D721Med (cell line): ENCODE results near the gene ERP27.

Experiments used
- DNase-seq: peaks from one replicate; pipeline ENCODE4 v3.0.0; 2011; ENCODE audit warnings: low spot score; ENCODE audit not compliant: insufficient read length
- FAIRE-seq: peaks from 2 replicates; lab custom pipeline; 2011; peaks lifted over from hg19 to GRCh38; lab: Jason Lieb, UNC
- CTCF ChIP-seq: IDR thresholded peaks from 2 replicates; pipeline ENCODE4 v1.5.1; 2012; ENCODE audit warnings: mild to moderate bottlenecking, control low read depth; ENCODE audit not compliant: insufficient read depth; ENCODE audit errors: missing control alignments

Gene ERP27

DNA sequence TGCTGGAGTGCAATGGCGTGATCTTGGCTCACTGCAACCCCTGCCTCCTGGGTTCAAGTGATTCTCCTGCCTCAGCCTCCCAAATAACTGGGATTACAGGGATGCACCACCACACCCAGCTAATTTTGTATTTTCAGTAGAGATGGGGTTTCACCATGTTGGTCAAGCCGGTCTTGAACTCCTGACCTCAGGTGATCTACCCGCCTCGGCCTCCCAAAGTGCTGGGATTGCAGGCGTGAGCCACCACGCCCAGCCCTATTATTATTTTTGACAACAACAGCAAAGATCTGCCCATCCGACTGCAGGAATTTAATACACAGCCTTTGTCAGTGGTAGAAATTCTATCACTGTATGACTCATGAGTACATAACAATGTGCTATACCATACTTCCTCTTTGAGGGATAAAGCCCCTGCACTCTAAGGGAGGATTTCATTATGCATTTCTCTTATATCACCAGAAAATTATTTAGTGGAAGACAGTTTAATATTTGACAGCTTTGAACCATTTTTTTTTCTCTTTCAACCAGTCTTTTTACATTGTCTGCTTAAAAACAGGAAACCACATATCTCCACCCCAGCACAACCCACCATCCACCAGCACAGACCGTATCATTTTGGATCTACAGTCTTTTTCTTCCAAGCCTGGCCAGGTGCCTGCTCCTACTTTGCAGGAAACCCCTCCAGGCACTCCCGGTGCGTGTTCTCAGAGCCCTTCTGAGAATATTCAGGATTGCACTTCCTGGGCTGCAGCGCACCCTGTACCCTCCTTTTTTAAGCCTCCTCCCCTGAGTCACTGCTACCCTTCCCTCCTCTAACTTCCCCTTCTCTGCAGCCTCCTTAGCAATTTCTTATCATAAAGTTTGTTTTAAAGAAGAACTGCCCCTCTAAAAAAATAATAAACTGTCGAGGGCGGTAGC, 22.5 kb upstream of the ERP27 start:
- TF ChIP-seq CTCF = no peak
- FAIRE-seq = no peak
- no peak for DNase-seq

- no peak for DNase-seq
- no peak for FAIRE-seq
- TF ChIP-seq CTCF = no peak
These were observed 21.7 kb upstream of the ERP27 start for GRCh38 chr12:14959916-14960496.

- no peak for TF ChIP-seq CTCF
- no peak for DNase-seq
- FAIRE-seq = no peak
These were observed 21.1 kb upstream of the ERP27 start for GRCh38 chr12:14959463-14959862.

GRCh38 chr12:14959126-14959440, 20.7 kb upstream of the ERP27 start:
- TF ChIP-seq CTCF = no peak
- DNase-seq (no peak), FAIRE-seq (no peak)

GRCh38 chr12:14958361-14959125, 20.2 kb upstream of the ERP27 start:
- no peak for TF ChIP-seq CTCF
- no peak for FAIRE-seq
- DNase-seq = no peak

DNA sequence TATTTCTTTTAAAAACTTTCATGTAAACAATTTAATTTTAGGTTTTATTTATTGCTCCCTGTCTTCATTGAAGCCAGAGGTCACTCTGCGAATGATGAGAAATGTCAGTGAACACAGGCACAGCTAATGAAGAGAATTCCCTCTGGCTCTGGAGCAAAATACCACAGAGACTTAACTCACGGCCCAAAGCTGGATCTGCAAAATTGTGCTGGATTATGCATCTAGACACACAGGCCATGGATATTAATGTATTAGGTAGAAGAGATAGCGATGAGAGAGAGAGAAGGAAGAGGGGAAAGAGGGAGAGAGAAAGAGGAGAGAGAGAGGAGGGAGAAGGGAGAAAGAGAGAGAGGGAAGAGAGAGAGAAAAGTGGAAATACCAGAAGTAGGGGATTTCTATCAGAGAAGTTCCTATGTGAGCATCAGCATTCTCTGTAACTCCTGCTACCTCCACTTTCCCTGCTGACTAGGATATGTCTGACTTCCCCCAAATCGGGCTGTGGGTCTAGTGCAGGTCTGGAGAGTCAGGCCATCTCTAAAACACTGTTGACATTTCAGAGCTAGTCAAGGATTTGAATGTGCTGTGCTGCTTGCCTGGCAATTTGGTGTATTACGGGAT, 19.3 kb upstream of the ERP27 start:
- FAIRE-seq (no peak), DNase-seq (no peak)
- TF ChIP-seq CTCF = no peak
